Measurements from ENCODE around the gene EML6.

Gene EML6

GRCh38 chr2:54758951-54759350, 35.5 kb downstream of the EML6 start:
- no peak for DNase-seq (ENCODE audit: low read depth)

- no peak for DNase-seq (ENCODE audit: low read depth)
Measured at GRCh38 chr2:54760310-54760709, 36.8 kb downstream of the EML6 start.

GRCh38 chr2:54763636-54764291, 40.3 kb downstream of the EML6 start:
- DNase-seq (ENCODE audit: low read depth), result no peak

GRCh38 chr2:54767921-54768320, 44.5 kb downstream of the EML6 start:
- DNase-seq (ENCODE audit: low read depth), result no peak

GRCh38 chr2:54768772-54769428, 45.4 kb downstream of the EML6 start:
- no peak for DNase-seq (ENCODE audit: low read depth)

GRCh38 chr2:54770211-54770610, 46.7 kb downstream of the EML6 start:
- no peak for DNase-seq (ENCODE audit: low read depth)

- no peak for DNase-seq (ENCODE audit: low read depth)
Measured at GRCh38 chr2:54770676-54771075, 47.2 kb downstream of the EML6 start.

GRCh38 chr2:54771166-54771885, 47.9 kb downstream of the EML6 start:
- DNase-seq (ENCODE audit: low read depth), result no peak

GRCh38 chr2:54772110-54772509, 48.6 kb downstream of the EML6 start:
- no peak for DNase-seq (ENCODE audit: low read depth)

GRCh38 chr2:54772531-54772930, 49.1 kb downstream of the EML6 start:
- DNase-seq (ENCODE audit: low read depth), result no peak

- DNase-seq (ENCODE audit: low read depth), result no peak
Measured at GRCh38 chr2:54773233-54773632, 49.8 kb downstream of the EML6 start.

- no peak for DNase-seq (ENCODE audit: low read depth)
Measured at GRCh38 chr2:54773838-54774237, 50.4 kb downstream of the EML6 start.

- DNase-seq (ENCODE audit: low read depth), result no peak
Measured at GRCh38 chr2:54775710-54776109, 52.2 kb downstream of the EML6 start.

- no peak for DNase-seq (ENCODE audit: low read depth)
Measured at GRCh38 chr2:54776494-54776893, 53.0 kb downstream of the EML6 start.

GRCh38 chr2:54783349-54783748, 59.9 kb downstream of the EML6 start:
- no peak for DNase-seq (ENCODE audit: low read depth)

GRCh38 chr2:54787270-54787669, 63.8 kb downstream of the EML6 start:
- no peak for DNase-seq (ENCODE audit: low read depth)

- DNase-seq (ENCODE audit: low read depth), result no peak
Measured at GRCh38 chr2:54787755-54788366, 64.4 kb downstream of the EML6 start.

- no peak for DNase-seq (ENCODE audit: low read depth)
Measured at GRCh38 chr2:54789878-54790277, 66.4 kb downstream of the EML6 start.

GRCh38 chr2:54791831-54792230, 68.4 kb downstream of the EML6 start:
- no peak for DNase-seq (ENCODE audit: low read depth)

- no peak for DNase-seq (ENCODE audit: low read depth)
Measured at GRCh38 chr2:54797307-54797706, 73.8 kb downstream of the EML6 start.

- DNase-seq (ENCODE audit: low read depth), result no peak
Measured at GRCh38 chr2:54801352-54801751, 77.9 kb downstream of the EML6 start.

- DNase-seq (ENCODE audit: low read depth), result no peak
Measured at GRCh38 chr2:54803783-54804751, 80.6 kb downstream of the EML6 start.
